GDM1 (cell line): ENCODE measurements around the gene RAB4B.
A peak's percentile ranks its signal among the peaks of the same experiment; 100 is the strongest.
"Not testable (repeated sequence)": the region's sequence is repeated elsewhere in the genome, so short reads cannot be mapped to it uniquely, and the experiment has no call there.

ENCODE experiments used
- DNase-seq: peaks from one replicate; lab custom pipeline; 2025; lab: John Stamatoyannopoulos, UW

The RAB4B gene

DNA sequence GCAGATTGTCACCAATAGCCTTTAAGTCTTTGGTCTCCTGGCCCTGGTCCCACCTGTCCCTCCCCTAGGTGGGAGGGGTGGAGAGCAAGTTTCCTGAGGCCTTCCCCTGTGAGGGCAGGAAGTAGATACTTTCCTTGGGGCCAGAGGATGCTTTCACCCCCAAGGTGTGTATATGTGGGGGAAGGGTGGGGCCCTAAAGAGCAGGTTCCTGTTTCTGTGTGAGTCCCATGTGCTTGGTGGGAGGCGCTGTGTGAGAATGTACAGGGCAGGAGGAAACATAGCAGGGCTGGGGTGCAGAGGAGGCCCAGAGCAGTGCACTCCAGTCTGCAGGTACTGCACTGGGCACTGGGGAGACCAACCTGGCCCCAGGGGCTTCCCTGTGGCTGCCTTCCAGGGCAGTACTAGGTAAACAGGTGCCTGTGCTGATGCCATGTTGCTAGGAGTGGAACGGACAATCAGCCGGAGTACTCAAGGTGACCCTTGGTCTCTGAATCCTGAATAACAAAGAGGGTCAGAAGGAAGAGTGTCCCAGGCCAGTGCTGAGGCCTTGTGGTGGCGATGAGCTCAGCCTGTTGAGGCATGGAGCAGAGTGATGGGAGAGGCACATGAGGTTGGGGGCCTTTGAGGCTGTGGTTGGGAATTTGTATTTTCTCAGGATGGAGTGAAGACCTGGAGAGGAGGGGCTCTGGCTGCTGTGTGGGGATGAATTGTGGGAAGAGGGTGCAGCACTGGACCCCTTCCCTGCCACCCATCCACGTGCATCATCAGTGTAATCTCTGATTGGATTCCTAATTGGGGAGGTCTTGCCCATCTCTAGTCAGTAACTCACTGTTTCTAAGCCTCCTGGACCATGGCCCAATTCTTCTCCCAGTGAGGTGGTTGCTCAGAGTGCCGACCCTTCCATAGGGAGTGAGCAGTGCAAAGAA lies 26.1 kb downstream of the RAB4B start:
- DNase-seq: peak; percentile 35

DNA sequence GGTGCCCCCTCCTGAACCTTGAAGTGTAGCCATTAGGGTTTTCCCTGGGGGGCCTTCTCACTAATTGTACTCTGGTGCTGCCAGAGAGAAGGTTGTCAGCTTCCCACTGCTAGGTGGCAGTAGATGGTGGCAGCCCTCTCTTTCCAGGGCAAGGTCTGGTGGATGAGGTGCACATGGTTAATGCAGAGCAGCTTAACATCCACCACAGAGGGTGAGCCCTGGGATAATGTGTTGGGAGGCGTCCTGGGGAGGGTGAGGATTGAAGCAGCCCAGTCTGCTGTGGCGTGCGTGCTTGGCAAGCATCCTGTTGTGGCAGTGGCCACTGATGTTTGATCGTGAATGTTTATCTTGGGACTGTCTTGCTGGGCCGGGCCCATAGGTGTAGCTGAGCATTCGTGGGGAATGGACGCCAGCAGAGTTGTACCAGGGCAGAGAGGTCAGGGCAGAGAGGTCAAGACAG lies 26.8 kb downstream of the RAB4B start:
- no peak for DNase-seq

- DNase-seq: no peak
Measured at GRCh38 chr19:40805258-40805868, 27.3 kb downstream of the RAB4B start.

- DNase-seq: no peak
Measured at GRCh38 chr19:40806423-40807146, 28.5 kb downstream of the RAB4B start.

GRCh38 chr19:40807147-40808020 lies 29.3 kb downstream of the RAB4B start:
- DNase-seq: no peak

DNA sequence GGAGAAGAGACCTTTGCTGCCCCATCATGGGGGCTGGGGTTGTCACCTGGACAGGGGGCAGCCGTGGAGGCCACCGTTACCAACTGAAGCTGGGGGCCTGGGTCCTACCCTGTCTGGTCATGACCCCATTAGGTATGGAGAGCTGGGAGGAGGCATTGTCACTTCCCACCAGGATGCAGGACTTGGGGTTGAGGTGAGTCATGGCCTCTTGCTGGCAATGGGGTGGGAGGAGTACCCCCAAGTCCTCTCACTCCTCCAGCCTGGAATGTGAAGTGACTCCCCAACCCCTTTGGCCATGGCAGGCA lies 29.9 kb downstream of the RAB4B start:
- DNase-seq: no peak

- no peak for DNase-seq
Measured at GRCh38 chr19:40808497-40808896, 30.4 kb downstream of the RAB4B start.

DNA sequence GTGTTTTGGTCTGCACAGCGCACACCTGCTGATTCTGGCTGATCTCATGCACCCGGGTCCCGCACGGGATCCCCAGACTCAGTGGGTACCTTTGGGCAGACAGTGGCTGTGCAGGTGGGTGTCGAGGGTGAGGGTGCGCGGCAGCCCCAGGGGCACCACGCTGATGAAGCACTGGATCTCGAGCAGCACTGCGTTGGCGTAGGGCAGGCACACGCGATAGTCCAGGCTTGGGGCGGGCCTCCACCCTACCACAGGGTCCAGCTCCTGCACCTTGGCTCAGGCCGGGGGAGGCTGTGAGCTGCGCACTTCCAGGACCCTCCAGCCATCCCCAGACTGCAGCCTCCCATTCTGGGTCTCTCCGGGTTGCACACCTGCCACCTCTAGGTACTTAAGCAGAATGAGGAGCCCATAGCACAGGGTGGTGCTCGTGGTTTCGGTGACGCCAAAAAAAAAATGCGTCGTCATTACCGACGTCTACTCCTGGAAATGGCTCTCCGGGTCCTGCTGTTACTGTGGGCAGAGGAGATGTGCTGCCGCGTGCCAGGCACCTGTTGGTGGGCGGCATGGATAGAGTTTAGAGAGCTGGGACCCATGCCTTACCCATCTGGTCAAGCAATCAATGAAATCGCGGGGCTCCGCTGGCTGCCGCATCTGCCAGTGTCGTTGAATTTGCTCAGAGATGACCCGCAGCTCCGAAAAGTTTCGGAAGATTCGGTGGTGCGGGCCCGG lies 31.5 kb downstream of the RAB4B start:
- DNase-seq: no peak

- DNase-seq: no peak
Measured at GRCh38 chr19:40810160-40810559, 32.1 kb downstream of the RAB4B start.

DNA sequence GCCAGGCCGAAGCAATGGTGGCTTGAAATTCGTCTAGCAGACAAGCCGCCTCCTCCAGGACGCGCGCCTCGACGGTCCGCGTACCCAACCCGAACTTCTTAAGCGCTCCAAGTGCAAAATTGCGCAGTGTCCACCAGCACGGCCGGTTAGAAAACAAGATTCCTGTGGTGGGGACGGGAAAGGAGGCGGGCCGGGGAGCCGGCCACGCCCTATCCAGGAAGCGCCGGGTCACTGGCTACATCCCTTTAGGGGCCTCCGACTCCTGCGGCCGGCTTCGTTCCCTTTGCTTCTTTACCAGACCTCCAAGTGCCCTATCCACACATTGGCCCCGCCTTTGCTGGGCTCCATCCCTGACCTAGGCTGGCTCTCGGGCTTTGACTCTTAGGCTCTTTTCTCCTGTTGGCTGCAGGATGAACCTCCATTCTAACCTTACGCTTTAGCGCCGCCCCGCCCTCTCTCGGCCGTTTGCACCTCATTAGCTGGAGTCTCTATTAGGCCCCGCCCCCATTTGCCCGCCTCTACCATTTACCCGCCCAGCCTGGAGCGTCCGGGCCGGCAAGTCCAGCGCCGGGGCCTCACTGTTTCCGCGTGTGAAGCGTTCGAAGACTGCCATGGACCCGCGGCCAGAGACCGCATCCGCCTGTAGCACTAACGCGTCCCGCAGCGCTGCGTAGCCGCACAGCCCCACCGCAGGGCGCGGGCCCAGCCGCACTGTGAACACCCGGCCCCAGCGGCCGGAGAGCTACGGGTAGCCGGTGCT lies 32.8 kb downstream of the RAB4B start:
- peak; percentile 36 for DNase-seq

DNA sequence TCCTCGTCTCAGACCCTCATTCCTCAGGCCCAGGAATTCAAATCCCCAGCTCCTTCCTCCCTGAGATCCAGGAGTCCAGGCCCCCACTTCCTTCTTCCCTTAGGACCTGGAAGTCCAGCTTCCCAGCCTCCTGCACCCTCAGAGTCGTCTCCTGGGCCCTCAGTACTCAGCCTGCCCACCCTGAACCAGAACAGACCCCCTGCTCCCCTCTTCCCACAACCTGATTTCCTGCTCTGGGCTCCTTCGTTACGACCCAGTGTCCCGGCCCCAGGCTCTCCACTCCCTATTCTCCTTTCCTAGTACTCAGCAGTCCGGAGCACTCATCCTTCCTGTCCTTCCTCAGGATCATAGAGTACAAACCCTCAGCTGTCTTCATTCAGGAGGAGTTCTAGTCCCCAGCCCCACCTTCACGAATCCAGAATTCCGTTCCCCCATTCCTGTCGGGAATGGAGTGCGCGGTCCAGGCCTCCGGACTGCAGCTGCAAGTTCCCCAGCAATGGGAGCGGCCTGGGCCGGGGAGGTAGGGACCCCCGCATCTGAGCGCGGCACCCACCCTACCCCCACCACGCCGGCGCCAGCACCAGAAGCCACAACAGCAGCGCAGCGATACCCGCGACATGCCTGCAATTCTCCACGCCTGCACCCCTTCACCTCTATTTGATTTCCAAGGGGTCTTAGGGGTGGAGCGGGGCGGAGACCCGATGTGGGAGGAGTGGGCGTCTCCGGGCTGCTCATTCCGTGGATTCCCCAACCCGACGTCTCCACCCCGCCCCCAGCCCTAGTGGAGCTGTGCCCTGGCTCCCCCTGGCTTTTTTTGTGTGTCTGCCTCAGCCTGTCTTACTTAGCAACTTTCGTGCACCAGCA lies 33.7 kb downstream of the RAB4B start:
- no peak for DNase-seq

DNA sequence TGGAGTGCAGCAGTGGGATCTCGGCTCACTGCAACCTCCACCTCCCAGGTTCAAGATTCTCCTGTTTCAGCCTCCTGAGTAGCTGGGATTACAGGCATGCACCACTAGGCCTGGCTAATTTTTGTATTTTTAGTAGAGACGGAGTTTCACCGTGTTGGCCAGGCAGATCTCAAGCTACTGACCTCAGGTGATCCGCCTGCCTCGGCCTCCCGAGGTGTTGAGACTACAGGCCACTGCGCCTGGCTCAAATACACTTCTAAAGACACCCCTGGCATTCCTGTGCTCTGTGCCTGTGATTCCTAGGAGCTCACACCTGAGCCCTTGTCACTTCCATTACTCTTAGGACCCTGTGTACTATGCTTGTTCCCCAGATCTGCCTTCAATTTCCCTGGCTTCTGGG lies 34.5 kb downstream of the RAB4B start:
- DNase-seq: not testable (repeated sequence)

GRCh38 chr19:40813182-40813581 lies 35.1 kb downstream of the RAB4B start:
- no peak for DNase-seq

DNA sequence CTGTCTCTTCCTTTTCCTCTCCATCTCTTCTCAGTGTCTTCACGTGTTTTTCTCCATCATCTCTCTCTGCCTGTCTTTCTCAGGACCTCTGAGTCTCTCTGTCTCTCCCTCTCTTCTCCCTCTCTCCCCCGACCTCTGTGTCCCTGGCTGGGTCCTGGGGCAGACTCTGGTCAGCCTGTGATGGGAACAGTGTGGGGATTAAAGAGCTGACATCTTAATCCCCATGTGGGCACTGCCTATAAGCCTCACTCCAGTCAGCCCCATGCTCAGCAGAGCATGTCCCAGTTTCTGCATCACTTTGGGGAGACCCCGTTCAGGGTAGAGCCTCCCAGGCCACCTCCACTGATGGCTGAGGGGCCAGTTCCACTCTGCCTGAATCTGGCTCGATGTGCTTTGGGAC lies 37.2 kb downstream of the RAB4B start:
- DNase-seq: no peak

DNA sequence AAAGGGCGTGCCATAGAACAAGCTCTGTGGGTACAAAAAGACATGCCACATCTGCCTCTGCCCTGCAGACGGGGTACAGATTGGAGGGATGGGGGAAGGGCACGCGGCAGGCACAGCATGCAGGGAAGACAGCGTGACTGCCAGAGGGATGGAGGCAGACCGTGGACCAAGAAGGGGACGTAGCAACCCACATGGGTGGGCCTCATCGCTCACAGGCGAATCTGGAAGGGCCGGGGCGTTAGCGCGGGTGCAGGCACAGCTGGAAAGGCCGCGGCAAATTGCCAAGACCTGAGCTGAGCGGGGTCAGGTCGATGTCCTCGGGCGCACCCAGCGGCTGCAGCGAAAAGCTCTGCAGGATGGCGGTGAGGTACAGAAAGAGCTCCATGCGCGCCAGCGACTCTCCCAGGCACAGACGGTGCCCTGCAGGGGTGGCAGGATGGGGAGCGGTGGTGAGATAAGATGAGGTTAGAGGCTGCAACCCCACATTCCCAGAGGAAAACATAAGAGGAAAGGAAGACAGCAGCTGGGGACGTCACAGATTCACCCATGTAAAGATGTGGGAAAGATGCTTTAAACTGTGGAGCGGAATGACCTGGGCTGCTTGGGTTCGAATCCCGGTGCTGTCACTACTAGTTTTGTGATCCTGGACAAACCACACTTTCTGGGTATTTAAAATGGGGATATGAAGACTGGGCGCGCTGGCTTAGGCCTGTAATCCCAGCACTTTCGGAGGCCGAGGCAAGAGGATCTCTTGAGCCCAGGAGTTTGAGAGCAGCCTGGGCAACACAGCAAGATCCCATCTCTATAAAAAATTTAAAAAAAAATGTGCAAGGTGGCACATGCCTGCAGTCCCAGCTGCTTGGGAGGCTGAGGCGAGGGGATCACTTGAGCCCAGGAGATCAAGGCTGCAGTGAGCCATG lies 40.7 kb downstream of the RAB4B start:
- DNase-seq: not testable (repeated sequence)

DNA sequence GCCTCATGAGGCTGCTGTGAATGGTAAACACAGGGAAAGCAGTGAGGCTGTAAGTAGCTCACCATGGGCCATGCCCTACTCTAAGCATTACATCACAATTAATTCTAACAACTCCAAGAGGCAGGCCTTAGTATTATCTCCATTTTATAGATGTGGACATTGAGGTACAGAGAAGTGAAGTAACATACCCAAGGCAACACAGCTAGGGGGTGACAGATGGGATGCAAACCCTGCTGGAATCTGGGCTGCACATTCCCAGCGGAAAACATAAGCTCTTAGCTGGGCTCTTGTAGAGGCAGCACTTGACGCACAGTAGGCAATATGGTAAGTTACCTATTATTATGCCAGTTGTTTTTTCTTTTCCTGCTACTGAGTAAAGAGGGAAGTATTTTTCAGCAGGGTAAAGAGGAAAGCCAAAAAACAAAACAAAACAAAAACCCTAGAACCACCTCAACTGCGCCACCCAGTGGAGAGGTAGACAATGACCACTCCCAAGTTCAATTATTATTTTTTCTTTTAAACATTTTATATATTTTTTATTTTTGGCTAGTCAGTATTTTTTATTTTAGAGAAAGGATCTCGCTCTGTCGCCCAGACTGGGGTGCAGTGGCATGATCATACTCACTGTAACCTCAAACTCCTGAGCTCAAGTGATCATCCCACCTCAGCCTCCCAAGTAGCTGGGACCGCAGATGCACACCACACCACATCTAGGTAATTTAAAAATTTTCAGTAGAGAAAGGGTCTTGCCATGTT lies 41.6 kb downstream of the RAB4B start:
- DNase-seq: peak; percentile 18

DNA sequence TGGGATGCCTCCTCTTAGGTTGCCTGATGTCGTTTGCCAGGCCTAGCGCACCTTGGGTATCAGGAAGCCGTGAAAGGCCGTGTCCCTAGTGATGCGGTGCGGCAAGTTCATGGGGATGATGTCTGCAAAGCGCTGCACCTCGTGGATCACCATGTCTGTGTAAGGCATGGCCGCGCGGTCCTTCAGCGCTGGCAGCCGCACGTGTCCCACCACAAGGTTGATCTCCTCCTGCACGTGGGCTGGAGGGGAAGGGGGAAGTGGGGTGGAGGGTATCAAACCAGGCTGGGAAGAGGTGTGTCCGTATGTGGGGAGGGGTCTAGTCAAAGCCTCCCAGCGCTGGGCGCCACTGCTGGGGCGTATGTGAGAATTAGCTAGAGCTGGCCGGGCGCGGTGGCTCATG lies 44.1 kb downstream of the RAB4B start:
- DNase-seq: no peak
